ENCODE measurements around the gene WNT3.

DNA sequence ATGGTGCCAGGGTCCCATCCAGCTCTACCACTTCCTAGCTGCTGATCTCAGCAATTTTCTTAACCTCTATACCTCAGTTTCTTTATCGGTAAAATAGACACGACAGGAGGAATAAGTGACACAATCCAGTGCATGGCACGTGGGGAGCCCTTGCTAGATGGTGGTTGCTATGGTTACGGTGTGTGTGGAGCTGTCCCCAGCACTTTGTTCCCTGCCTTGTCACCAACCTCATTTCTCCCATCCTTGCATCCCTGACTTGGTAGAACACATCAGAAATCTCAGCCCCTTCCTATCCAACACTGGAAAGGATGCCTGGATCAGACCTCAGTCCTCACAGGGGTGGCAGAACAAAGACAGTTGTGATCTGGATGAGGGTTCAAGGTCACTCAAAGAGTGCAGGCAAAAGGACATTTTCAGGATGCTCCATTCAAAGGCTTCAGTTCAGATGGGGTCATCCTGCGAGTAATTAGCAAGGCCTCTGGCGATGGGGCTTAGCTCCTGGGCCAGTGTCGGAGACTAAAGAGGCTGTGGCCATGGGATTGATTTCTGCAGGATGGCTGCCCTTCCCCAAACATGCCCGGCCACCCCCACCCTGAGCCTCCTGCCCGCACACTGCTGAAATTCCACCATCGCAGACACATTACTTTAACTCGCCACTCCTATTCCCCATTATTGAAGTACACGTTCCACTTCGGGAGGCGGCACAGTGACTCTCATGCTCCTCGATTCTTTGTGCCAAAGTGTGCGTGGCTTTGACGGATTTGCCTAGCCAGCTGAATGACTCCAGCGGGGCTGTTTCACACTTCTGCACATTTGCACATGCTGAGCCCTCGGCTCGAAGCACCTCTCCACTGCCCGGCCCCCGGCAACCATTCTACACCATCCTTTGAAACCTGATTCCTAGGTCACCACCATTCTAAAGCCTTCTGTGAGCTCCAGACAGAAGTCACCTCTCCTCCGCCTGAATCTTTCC is 40.3 kb downstream of the WNT3 start:
- TF ChIP-seq POLR2A (IDR thresholded peaks at IDR 0.05), result no peak
- TF ChIP-seq, protein P1, sequence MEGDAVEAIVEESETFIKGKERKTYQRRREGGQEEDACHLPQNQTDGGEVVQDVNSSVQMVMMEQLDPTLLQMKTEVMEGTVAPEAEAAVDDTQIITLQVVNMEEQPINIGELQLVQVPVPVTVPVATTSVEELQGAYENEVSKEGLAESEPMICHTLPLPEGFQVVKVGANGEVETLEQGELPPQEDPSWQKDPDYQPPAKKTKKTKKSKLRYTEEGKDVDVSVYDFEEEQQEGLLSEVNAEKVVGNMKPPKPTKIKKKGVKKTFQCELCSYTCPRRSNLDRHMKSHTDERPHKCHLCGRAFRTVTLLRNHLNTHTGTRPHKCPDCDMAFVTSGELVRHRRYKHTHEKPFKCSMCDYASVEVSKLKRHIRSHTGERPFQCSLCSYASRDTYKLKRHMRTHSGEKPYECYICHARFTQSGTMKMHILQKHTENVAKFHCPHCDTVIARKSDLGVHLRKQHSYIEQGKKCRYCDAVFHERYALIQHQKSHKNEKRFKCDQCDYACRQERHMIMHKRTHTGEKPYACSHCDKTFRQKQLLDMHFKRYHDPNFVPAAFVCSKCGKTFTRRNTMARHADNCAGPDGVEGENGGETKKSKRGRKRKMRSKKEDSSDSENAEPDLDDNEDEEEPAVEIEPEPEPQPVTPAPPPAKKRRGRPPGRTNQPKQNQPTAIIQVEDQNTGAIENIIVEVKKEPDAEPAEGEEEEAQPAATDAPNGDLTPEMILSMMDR (IDR thresholded peaks at IDR 0.05 in 8 of 11, conservative IDR thresholded peaks at IDR 0.05 in 3 of 11), result no peak
- TF ChIP-seq POLR2AphosphoS5 (IDR thresholded peaks at IDR 0.05), result no peak

All from spleen (tissue), 7 donors.